GM19395 (cell line): Measurements from ENCODE around the gene SHROOM2.
"Not testable (repeated sequence)": the region's sequence is repeated elsewhere in the genome, so short reads cannot be mapped to it uniquely, and the experiment has no call there.

Source experiments
- ATAC-seq: cut with Tn5 transposase; IDR thresholded peaks from one replicate; pipeline ENCODE4 v1.9.1; 2021; ENCODE audit warnings: mild to moderate bottlenecking, moderate library complexity; ENCODE audit not compliant: unreplicated experiment

Gene SHROOM2

DNA sequence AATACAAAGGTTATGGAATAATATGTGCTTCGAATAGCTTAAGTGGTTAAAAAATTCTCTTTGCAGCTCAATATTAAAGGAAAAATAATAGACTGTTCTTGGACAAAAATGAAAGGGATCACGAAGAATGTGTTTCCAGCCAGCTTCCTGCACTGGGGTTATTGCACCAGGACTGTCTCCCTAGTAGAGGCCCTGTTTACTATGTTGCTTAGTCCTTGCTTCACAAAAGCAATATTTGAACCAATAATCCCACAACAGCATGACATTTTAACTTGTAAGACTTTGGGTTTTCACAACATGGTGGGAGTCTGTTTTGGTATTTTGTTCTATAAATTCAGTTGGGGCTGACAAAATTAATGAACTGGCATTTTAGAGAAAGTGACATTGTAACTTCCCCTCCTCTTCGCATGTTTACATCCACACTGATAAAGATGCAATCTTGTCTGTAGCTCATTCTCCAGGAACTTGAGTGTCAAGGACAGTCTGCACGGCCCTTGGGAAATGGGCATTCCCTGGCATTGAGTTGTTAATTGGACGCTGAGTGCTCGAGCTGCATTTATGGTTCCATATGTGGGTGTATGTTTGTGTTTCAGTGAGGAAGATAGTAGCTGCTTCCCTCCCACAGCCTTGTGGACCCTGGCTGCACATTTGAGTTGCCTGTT lies 39.0 kb downstream of the SHROOM2 start:
- ATAC-seq = no peak

DNA sequence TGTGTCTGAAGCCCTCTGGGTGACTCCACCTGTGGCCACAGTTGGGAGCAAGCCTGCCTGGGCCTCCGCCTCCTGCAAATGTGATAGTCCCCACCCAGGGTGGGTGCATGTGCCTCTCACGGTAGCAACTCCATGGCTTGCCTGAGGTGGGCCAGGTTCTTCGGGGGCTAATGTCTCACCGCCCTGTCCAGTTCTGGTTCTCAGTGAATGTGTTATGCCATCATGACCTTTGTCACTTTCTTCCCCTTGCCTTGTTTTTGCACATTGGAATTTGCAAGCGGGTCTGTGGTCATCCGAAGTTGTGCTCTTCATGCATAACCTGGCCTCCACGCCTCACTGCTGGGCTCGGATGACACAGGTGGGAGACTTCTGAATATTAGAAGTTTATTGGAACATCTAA lies 39.7 kb downstream of the SHROOM2 start:
- no peak for ATAC-seq

DNA sequence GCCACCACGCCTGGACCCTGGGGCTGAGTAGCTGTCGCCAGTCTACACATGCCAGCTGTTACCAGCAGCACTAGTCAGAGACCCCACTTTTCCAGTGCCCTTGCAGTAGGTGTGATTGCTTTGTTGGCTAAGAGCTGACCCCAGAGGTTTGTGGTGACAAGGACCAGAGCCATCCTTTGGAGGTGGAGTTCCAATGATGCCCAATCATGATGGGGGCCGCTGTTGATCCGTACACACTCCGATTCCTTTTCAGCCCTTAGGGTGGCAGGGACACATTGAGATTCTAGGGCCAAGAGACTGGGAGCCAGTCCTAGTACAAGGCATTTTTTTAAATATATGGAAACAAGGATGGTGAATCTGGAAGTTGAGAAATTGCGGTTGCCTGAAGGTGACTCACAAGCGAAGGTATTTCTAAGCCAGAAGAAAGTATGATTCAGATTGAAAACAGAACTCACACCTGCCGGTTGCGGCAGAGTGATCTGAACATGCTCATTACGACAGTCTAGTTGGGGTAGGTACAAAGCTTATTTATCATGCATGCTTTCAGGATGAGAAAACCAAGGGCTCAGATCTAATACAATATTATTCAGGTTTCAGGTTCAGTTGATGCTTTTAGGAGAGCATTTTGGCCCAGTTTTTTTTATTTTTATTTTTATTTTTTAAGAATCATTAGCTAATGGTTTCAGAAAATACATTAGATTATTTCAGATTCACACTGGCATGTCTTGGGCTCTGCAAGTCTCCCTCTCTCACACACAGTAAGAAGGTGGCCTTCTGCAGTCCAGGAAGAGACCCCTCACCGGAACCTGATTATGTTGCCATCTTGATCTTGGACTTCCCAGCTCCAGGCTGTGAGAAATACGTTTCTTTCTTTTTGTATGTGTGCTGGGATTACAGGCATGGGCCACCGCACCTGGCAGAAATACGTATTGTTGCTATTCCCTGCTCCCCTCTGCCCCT lies 43.4 kb downstream of the SHROOM2 start:
- peak; percentile 91 for ATAC-seq

DNA sequence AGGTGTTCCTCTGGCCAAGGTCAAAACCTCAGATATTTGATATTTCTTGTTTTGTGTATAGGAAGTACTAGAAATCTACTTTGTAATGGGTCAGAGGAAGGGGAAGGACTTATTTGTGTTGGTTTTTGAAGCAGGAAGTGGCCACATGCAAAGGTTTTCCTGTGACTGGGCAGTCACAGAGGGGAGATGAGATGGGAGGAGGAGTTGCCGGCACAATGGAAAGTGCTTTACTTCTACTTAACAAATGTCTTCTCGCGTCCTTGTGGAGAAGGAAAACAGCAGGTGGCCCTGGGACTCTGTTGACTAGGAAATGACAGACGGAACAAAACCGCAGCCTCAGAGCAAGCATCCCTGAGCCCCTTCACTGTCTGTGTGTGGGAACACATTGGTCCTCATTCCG lies 46.6 kb downstream of the SHROOM2 start:
- no peak for ATAC-seq

DNA sequence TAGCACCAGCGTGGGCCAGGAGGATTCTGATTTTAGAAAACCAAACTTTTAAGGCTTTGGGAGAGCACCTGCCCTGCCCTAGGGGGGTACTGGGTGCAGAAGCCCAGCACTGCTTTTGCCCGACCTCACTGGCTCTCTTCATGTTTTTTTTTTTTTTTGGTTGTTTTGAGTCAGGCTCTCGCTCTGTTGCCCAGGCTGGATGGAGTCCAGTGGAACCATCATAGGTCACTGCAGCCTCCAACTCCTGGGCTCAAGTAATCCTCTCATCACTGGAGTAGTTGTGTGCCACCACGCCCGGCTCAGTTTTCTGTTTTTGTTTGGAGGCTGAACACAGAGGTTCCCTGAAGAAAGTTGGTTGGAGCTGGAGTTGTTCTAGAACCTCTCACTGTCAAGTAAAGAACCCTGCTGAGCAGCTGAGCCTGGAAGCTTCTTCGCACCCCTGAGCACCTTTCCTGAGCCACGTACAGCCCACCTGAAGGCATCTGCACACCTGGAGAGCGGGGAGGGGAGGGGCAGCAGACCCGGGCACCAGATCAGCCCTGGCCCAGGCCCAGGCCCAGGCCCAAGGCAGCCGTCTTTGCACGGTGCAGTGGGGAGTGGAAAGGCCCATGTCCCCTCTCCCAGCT lies 49.5 kb downstream of the SHROOM2 start:
- no peak for ATAC-seq

DNA sequence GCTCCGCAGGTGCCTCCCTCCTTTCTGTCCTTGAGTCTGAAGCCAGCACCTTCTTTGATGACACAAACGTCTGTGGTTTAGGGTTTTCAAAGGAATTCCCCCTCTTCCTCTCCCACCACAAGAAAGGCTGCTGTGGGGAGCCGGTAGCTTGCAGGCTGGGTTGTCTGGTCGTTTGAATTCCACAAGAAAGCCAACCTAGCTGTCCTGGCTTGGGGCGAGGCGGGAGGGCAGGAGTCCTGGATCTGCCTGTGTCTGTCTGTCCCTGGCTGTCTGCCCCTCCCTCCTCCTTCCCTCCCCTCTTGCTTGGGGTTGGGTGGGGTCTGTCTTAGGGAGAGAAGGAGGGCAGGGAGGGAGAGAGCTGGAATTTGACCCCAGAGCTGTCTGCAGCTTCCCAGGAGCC lies 56.3 kb downstream of the SHROOM2 start:
- ATAC-seq = no peak

DNA sequence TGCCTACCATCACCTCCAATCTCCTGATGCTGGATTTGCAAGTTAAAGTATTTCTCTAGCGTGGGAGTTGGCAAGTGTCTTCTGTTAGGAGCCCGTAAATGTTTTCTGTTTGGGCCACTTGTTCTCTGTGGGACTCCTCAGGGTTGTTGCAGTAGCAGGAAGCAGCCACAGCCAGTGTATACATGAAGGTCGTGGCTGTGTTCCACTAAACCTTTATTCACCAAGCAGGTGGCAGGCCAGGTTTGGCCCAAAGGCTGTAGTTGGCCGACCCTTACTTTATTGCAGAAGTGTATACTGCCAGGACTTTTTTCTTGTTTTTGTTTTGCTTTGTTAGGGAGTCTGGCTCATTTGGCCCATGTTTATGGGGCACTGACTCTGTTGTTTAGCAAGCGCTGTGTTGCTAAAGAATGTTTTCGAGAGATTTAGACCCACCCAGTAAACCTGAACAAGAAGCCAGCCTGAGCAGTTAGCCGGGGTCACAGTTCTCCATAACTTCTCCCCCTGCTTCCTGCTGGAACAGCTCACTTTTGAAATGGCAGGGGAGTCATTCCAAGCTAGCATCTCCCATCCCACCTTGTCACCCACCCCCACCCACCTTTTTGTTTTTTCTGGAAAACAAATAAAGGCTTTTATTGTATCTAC lies 58.8 kb downstream of the SHROOM2 start:
- ATAC-seq = no peak

DNA sequence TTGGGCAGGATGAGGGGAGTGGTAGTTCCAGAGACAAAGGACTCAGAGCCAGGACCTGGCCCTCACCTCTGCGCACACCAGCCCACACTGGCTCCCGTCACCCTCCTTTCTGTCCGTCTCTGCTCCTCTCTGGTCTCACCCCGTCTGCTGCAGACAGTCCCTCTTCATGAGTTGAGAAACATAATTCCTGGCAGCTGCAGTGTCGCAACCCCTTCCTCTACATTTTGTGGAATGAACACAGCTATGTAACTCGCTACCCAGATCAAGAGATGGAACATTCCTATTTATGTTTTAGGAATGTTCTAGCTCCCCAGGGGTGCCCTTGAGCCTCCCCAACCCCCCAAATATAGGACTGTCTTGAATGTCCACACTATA lies 59.3 kb downstream of the SHROOM2 start:
- no peak for ATAC-seq

DNA sequence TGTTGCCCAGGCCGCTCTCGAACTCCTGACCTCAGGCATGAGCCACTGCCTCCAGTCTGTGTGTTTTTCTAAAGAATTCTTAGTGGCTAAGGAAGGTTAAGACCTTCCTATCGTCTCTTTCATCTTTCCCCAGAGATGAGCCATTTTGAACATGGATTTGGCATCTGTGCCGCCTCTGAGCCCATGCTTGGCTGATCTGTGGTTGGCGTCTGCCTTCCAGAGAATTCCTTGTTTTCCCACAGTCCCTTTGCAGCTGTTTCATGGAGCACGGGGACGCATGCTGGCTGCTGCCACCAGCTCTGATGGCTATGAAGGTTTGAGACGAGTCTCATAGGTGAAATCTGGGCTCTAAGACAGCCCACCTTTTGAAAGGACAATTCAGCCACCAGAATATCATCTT lies 60.4 kb downstream of the SHROOM2 start:
- no peak for ATAC-seq

DNA sequence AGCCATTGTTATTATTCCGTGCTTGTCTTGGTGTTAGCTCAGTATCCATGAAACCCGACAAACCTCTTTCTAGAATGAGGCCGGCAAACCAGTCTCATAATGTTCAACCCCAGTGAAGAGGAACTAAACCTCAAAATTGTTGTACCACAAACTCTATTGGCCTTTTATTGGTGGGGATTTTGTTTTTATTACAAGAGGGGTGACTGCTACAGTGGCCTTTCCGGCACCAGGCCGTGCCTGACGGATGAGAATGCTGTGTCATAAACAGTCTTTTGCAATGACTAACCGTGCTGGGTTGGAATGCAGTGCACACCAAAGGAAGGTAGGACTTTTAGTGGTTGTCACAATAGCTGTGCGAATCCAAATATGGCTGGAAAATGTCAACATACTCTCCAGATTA lies 60.8 kb downstream of the SHROOM2 start:
- ATAC-seq = no peak

DNA sequence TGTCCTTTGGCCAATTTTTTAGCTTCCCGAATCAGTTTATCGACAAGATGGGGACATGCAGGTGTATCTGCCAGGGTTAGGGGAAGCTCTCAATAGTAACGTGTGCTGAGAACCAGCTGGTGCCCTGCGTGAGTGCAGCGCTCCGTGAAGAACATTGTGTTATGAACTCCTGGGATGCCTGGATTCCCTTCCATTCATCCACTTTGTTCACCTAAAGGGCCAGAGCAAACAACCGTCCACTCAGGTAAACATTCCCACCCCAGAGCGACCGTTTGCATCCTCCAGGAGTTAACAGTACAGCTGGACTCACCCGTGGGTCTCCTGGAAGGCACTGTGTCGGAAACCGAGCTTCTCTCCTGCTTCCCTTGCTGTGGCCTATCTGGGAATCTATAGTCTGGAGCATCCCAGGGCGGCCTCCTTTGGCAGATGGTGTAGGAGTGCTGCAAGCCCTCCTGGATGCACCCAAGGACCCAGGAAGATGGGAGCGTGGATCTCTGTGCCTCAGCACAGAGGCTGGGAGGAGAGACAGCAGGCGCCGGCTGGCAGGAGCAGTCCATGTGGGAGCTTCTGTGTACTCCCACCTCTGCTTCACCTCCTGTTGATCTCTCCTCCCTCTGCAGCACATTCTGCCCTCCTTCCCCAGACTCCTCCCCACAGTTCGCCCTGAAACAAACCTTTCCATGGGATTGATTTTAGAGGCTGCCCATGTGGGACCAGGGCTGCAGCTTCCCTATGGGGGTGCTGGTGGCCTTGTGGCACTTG lies 62.7 kb downstream of the SHROOM2 start:
- ATAC-seq = no peak

DNA sequence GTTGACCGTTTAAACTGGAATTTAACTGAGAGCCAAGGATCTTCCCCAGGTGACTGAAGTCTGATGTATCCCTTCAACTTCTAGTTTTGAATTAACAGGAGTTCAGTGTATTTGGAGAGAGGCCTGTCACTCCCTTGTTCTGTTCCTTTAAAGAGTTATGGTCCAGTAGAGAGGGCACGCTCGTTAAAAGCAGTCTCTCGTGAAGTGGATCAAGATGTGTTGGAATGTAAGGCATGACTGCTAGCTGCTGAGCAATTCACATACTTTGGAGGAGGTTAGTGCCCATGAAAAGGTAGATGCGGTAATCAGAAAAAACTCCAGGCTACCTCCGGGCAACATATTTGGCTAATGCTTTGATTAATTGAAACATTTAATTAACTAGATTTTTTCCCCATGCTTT lies 65.7 kb downstream of the SHROOM2 start:
- no peak for ATAC-seq

DNA sequence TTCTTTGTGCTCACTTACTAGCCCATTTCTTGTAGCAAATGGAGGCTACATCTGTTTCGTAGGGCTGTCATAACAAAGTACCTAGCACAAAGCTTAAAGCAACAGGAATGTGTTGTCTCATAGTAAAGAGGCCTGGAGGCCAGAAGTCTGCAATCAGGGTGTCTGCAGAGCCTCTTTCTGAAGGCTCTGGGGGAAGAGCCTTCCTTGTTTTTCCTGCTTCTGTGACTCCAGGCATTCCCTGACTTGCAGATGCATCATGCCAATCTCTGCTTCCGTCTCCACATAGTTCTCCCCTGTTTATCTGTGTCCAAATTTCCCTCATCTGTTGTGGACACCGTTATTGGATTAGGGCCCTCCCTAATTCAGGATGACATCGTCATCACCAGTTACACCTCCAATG lies 67.1 kb downstream of the SHROOM2 start:
- no peak for ATAC-seq

DNA sequence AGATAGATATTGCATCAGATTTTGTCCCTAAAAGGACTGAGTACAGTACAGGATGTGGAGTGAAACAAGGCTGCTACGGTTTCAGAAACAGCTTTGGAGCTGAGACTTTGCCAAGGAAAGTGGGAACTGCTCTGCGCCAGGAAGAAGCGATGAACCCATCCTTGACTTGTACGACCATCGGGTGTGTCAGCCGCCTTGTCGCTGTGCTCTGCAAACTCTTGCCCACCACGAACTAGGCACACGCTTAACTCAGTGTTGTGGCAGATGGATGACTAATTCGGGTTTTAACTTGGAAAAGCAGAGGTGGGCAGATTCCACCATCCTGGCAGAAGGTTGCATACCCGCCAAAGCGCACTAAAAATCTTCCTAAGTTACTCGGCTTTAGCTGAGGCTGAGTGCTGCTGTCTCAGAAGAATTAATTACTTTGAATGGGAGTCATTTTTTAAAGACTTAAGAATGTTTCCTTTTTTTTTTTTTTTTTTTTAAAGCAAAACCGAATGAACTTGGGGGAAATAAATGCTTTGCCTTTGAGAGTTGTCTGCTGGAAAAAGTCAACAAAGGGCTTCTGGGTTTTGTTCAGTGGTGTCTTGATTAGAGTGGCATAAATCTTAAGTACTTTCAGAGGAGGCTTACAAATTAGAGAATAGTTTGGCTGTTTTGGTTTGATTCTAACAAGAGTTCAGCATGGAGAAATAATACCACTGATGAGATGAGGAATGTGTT lies 69.5 kb downstream of the SHROOM2 start:
- ATAC-seq = no peak

DNA sequence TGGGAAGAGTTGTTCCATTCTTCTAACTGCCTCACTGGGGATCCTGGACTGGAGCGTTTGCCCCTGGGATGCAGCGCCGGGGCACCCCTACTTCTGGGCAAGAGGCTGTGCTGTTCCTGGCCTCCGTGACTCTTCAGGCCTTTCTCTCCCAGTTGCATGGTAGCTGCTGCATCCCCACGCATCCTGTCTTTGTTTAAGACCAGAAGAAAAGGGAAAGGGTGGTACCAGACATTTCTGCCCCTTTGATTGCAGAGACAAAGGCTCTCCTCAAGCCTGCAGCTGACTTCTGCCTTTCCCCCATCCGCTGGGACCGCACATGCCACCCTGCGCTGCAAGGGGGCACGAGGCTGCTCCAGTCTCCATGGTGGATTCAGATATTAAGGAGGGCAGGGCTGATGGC lies 70.4 kb downstream of the SHROOM2 start:
- no peak for ATAC-seq

DNA sequence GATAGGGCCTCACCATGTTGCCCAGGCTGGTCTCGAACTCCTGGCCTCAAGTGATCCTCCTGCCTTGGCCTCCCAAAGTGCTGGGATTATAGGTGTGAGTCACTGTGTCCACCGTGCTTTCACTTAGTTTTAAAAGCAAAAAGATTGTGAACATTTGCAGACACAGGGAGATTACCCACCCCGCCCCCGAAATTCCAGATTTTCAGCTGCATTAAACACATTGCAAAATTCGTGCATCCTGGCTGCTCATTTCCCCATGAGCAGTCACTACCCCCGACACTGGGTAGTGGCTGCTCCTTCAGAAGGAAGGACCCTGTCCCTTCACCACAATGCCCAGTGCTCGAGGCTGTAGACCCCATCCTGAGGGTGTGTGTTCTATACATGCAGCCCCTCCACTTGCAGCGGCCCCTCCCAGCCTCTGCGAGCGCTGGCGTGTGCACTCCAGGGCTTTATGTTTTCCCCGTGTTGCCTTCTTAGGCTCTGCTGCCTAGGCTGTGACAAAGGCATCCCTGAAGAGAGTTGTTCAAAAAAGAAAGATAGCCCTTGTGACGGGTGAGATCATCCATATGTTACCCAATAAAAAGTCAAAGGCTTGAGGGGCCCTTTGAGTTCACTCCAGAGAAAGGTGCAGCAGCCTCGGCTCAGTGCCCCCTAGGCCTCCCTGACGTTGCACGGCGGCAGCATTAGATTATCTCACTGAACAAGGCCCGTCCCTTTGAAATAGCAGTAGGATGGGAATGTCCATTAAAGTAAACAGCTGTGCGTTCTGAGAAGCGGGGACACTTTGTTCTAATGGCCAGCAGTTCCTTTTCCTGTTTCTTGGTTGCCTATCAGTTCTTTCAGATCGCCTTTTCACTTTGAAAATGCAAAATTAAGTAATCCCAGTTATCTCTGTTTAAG lies 71.6 kb downstream of the SHROOM2 start:
- ATAC-seq = no peak

DNA sequence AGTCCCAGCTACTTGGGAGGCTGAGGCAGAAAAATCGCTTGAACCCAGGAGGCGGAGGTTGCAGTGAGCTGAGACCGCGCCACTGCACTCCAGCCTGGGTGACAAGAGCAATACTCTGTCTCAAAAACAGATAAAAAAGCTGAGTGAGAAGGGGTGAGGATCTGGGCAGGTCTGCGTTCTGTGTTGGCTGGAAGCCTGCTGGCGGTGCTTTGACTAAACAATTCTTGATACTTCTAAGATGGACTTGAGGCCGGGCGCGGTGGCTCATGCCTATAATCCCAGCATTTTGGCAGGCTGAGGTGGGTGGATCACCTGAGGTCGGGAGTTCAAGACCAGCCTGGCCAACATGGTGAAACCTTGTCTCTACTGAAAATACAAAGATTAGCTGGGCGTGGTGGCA lies 72.5 kb downstream of the SHROOM2 start:
- not testable (repeated sequence) for ATAC-seq

DNA sequence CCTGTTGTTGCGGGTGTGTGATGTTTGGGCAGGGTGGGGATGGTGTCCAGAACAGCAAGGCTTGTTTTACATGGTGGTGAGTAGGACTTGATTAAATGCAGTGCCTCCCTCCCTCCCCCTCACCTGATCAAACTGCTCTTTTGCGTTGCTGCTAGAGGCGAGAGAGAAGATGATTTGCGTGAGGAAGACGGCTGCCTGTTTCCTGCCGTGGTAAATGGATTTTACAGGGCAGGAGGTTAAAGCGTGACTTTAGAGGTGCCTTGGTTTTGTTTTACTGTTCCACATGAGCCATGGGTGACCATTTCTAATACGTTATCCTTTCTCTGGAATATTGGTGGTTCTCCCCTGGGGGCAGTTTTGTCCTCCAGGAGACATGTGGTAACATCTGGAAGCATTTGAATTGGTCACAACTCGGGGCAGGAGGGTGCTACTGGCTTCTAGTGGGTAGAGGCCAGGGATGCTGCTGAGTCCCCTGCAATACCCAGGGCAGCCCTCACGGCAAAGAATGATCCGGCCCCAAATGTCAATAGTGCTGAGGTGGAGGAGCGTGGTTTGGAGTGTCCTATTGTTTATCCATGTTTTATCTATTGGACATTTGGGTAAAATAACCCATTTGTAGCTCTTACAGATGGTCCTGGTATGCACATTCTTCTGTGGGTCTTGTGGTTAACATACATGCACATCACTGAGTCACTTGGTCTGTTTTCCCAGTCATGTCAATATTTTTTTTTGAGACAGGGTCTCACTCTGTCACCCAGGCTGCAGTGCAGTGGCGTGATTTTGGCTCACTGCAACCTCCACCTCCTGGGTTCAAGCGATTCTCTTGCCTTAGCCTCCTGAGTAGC lies 73.7 kb downstream of the SHROOM2 start:
- no peak for ATAC-seq
